Fibroblast of upper back skin (primary cell): Measurements from ENCODE around the gene CASQ2.
A peak's percentile ranks its signal among the peaks of the same experiment; 100 is the strongest.
"Not testable (repeated sequence)": the region's sequence is repeated elsewhere in the genome, so short reads cannot be mapped to it uniquely, and the experiment has no call there.

Experiments used
- DNase-seq: peaks from one replicate; pipeline ENCODE4 v3.0.0-alpha.2; 2013

CASQ2 gene

DNA sequence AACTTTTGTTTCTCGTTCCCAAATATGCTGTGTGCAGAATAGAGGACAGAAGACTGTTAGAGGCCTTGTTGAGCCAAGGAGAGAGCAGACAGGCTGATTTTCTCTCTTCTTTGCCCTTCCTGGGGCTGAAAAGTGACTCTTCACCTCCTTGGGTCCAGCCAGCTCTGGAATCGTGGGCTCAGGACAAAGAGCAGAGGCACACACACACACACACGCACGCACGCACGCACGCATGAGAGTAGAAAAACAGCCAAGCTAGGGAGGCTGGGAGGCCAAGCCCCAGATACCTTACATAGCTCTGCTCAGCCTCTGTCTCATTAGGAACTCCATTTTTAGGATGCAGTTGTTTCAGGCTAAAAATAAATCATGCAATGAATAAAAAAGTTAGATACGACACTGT lies at the start of gene CASQ2:
CASQ2 (minus strand) TSS at position 166 of the 400 bp plus-strand sequence. CDS start 173 bp downstream, outside the sequence.
- no peak for DNase-seq

DNA sequence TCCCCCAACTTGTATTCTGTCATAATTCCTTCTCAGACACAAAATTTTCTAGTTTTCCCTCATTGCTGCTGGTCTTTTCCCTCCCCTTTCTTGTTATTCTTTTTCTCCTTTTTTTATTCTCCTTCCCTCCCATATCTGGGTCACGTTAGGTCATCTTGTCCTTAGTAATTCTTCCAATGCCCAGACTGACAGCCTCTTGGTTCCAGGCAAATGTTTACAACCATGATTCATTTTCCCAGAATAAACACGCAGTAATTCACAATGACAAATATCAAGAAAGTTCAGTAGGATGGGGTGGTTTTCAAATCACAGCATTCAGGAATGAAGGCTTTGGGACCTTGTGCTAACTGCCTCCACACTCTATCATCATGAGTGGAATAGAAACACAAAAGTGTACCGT lies 47.2 kb upstream of the CASQ2 start:
- DNase-seq, result no peak

DNA sequence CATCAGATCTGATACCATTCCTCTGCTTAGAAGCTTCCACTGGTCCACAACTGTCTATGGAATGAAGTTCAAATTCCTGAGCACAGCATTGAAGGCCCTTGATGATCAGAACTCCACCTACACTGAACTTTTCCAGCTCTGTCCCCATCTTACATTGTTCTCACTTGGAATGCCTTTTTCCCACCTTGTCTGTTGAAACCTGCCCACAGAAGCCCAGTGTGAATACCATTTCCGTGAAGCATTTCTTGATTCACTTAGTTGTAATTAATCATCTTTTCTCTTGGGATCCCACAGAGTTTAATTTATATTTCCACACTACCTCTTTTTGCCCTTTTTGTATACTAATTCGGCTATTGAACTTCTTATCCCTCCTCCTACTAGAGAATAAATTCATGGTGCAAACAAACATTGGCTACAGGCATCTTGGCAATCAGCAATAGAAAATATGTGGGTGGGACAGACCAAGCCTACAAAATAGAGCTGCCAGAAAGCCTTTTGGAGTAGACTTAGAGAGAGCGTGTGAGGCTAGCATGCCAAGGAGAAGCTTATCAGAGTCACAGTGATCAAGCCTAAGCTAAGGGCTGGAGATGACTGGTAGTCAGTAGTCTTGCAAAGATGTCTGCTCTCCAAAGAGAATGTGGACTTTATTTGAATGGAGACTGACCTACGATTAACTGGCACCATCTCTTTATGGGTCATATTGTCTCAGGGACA lies 46.3 kb upstream of the CASQ2 start:
- no peak for DNase-seq

DNA sequence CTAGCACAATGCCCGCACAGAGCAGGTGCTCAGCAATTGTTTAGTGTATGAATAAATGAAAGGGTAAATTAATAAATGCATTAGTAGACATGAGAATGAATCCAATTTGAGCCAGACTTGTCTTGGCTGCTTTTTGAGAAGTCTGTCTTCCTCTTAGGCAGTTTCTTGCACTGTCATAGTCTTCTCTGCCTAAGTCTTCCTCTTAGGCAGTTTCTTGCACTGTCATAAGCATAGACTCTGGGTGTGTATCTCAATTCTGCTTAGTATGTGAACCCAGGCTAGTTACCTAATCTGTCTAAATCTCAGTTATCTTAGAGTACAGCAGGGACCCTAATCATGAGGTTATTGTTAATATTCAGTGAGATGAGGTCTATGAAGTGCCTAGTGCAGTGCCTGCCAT lies 45.2 kb upstream of the CASQ2 start:
- no peak for DNase-seq

DNA sequence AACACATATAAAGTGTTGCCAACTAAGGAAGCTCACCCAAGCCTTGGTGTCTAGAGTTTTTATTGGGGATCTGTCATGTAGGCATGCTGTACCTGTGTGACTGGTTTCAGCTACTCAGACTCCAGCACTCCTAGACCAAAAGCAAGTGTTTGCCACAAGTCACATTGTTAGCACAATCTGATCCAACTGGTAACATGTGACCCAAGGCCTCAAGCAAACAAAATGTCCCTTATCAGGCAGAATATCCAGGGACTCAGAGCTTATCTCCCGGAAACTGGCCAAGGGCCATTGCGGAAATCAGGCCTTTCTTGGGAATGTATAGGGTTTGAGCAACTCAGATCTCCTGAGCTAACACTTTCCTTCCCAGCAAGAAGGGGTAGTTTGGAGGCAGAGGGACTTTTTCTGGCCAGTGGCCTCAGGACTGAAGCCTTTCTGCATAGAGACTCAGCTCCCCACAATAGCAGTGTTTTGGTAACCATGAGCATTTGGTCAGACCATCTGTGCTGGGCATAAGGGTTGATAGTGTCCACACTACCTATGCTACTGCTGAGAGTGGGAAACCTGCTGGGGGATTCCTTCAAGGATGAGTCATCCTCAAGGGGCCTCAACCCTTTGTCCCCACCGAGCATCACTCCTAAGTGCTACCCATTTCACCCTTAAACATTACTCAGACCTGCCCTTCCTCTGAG lies 42.8 kb upstream of the CASQ2 start:
- DNase-seq, result no peak

DNA sequence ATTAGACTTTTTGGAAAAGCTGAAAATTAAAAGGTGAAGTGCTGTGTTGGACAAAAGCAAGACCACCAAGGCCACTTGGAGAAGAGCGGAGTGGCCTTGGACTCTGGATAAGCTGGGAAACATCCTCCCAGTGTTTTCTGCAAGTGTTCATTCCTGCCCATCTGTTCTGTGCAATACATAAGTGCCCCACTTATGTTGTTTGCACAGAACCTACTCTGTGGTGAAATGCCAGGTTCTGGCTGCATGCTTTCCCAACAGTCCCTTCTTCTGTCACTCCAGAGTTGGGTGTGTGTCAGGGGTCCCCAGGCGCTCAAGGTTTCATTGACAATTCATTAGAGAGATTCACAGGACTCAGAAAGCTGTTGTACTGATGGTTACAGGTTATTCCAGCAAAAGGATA lies 42.1 kb upstream of the CASQ2 start:
- no peak for DNase-seq

DNA sequence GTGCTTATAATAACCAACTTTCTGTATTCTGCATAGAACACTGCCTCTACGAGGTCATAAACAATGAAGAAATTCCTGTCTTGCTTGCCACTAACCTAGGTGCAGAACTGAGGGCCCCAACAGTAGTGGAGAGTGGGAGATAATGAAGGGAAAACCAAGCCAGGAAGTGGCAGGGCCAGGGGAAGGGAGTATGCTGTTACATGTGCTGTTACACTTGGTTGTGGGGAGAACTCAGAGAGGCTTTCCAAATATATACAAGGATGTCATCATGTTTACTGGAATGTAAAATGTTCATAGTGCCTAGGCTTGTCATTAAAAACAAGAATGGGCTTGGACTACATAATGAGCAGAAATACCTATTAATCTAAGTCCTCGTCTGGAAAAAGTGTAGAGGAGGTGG lies 41.3 kb upstream of the CASQ2 start:
- no peak for DNase-seq

DNA sequence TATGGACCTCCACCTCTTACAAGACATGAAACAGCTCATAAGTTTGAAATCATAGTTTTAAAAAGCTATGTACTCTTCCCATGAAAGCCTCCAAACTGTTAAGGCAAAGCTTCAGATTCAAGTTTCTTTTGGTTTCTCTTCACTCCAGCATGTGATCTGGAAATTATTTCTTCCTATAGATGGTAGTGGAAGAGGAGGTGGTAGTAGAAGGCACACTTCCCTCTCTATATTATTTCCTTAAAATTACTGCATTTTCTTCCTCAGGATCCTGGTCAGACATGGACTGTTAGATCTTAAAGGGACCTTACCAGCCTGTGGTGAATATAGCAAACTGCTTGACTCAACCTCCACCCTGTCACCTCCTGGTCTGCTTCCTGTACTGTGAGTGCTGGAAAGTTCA lies 40.6 kb upstream of the CASQ2 start:
- DNase-seq, result no peak

DNA sequence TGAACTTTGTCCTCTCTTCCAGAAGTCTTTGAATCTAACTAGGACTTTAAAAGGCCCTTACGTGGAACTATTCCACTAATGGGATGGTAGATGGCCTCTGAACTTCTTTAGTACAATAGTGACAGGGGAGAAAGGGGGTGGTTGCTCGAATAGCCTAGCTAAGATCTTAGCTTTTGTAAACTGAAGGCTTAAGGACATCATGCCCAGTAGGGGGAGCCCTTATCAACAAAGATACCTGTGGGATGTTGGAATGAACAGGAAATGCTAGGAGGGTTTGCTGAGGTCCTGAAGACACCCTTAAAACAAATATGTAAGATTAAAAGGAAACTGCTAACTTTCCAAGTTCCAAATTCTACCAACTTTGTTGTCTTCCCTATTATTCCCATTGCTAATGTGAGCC lies 39.2 kb upstream of the CASQ2 start:
- peak; percentile 80 for DNase-seq

DNA sequence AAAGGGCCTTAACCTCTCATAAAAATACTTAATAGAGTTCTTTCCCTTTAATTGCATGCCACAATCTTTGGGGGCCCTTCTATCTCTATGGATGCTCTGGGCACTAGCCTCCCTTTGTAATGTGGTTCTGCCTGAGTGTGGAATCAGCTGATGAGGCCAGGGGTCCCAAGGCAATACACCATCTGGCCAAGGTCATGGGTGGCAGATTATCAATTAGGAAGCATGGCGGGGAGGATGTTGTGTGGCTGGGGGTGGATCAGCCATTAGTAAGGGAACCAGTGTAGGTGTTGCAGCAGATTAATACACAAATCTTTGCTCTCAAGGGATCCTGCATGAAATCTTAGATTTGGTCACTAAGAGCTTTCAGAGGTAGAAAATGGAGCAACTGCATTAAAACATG lies 37.1 kb upstream of the CASQ2 start:
- no peak for DNase-seq

DNA sequence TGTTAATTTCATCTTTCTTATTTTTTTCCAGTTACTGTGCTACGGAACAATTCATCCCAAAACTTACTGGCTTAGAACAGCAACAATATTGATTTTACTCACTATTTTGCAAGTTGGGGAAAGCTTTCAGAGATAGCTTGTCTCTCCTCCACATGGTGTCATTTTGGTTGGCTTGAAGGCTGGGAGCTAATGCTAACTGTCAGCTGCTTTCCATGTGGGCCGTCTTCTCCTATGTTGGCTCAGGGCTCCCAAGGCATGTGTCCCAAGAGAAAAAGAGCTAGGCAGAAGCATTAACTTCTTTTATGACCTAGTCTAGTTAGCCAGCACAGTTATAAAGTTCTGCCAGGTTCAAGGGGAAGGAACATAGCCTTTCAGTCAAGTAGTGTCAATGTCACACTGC lies 33.9 kb upstream of the CASQ2 start:
- DNase-seq, result no peak

DNA sequence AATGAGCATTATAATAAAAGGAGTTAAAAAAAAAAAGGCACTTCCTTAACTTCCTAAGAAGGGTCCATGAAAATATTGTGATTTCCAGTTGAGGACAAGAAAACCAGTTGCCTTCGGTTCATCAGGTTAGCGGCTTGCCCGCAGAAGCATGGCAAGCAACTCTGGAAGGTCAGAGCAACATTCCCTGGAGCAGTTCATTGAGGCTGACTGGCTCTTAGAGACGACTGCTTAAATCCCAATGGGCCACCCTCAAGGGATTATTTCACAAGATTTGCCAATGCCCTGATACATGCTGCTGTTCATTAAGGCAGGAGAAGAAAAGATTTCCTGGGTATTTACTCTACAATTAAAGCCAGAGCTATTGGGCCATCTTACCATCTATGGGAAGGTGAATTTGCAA lies 29.0 kb upstream of the CASQ2 start:
- no peak for DNase-seq

DNA sequence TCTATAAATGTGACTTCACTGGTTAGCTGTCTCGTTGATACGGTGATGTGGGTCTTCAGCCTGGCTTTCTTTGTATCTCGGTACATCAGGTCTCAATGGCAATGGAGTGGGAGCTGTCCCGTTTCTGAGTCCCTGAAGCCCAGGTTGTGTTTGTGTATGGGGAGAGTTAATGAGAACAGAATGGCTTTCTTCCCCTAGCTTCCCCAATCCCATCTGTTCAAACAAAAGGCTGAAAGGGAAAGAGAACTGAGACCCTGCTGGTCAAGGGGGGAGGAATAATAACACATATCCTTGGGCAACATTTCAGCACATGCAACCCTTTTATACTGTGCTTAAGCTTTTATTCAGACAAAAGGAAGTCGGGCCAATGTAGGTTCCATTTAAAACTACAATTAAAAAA lies 28.4 kb upstream of the CASQ2 start:
- no peak for DNase-seq

DNA sequence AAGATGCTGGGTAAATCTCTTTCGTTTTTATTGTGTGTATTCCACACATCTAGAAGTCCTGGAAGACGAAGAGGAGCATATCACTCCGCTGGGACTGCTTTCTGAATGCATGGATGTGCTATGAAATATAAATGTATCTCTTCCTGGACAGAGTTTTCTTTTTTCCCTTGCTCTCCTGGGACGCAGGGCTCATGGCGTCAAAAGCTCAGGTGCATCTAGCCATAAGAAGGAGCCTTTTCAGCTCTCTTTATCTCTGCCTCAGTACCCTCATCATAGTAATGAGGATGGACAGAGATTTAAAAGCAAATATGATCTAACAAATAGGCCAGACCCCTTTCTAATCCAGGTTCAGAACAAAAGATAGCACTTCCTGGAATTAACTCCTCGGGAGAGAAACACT lies 27.5 kb upstream of the CASQ2 start:
- DNase-seq, result no peak

DNA sequence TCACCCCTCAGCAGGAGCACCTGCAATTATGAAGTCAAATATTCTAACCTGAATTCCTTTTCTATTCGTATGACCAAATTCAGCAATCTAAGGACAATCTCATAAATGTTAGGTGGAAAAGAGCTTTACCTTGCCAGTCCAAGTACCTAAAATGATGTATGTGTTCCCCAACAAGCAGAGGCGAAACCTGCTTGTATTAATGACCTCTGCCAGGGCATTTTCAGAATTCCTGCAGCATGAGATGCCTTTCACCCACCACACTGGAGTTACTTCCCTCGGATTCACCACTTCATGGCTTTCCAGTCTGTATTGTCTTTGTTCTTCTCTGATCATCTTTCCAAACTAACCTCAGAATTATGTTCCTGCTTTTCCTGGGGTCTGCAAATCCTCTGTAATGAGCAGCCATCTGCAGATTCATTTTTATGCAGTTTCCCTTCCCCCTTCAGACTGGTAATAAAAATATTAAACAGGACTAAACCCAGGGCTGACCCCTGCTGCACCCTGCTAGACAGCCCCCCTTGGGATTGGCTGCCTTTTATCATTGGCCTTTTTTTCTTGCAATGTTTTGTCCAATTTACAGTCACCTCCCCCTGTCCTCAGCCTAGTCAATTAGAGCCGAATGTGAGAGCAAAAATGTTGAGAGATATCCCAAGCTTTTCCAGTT lies 26.6 kb upstream of the CASQ2 start:
- DNase-seq, result no peak

DNA sequence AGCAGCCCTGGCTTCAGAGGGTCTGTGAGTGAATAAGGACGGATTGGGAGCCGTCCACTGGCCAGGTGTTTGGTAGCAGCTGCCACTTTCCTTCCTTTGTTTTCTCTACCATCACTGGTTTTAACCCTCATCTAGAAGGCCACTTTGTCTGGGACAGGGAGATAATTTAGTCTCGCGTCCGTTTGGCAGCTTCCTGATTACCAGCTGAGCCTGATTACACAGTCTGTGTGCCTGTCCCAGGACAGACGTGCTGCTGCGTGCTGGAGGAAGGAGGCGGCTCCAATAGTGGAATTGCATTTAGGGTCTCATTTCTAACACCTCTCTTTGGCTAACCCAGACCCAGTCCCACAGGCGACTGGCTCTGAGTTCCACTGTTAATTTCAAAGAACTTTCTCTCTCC lies 24.6 kb upstream of the CASQ2 start:
- DNase-seq, result no peak

DNA sequence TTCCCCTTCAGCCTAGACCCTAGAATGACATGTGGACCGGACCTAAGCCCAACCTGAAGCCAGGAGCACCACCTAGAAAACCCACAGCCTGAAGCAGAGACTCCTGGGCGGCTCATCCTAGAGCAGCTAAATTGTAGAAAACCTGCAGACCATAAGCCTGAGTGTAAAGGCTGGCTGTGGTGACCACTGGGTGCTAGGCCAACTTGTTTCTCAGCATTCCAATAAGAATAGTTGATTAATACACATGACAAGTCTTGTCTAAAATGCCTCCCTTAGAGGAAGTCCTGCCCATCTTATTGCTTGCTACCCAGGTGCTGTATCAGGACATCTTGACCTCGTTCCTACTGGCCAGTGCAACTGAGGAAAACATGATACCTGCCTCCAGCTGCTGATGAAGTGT lies 23.3 kb upstream of the CASQ2 start:
- no peak for DNase-seq

DNA sequence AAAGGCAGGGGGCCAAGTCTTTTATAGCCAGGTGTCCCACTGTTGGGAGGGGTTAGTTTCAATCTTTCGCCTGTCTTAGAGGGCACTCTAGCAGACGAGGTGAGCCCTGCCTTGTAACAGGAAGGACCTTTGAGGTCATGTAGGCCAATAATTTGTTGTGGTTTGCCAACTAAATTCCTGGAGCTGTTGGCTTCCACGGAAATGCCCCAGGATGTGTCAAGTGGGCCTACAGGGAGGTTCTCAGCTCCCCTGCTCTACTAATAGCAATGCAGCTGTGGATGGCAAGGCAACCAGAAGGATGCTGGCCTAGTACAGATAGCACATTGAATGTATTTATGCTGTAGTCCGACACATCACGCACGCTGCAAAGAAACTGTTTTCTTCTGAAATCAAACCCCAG lies 22.3 kb upstream of the CASQ2 start:
- no peak for DNase-seq

DNA sequence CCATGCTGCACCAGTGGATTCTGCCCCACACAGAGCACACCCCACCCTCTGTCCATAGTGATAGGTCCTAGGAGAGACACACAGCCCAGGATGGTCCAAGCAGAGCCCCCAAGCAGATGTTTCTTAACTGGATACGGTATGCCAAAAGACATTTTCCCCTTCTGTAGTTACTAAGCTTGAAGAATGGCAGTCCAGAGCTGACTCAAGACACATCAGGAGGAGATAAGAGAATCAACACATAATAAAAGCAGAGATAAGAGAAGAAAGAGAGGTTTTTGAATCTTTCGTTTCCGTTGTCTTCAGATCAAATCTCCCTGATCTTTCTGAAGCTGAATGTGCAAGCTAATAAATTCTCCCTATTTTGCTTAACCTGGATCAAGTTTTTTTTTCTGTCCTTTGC lies 21.8 kb upstream of the CASQ2 start:
- DNase-seq, result no peak

DNA sequence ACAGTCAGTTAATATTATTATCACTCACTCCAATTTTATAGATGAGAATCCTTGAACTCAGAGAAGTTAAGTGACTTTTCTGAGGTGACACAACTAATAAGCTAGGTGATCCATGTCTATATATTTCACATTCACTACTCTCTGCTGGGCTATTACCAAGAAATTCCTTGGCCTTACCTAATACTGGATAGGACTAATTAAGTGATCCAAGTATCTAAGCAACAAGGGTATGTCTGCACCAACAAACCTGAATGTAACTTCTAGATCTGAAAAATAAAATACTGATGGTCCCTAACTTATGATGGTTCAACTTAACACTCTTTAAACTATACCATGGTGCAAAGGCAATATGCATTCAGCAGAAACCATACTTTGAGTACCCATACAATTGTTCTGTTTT lies 14.8 kb upstream of the CASQ2 start:
- DNase-seq, result no peak

DNA sequence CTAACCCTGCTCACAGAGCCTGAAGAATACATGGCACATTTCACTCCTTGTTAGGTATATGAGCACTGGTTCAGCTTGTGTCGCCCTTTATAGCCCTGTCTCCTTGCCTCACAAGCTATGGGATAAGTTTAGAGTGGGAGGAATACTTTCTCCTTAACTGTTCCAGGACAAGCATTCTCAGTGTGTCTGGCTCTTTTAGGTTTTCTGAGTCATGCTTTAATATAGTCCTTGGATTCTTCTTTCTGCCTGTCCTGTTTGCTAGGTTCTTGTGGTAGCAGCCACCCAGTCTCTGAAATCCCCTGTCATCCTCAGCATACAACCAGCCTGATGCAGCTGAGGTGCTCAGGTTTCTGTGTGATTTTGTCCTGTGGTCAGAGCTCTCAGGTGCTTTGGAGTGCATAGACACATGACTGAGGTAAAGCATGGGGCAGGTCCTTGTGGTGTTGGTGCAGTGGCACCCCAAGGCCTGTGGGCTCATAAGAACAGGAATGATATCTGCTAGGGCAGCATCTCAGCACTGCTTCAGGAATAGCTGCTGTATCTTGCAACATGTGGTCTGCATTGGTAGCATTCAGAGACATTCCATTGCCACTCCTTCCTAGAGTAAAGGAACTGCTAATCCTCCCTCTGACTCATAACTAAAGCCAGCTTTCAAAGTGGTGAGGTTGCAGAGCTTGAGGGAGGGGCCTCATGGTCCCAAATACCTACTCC lies 14.2 kb upstream of the CASQ2 start:
- peak; percentile 94 for DNase-seq

DNA sequence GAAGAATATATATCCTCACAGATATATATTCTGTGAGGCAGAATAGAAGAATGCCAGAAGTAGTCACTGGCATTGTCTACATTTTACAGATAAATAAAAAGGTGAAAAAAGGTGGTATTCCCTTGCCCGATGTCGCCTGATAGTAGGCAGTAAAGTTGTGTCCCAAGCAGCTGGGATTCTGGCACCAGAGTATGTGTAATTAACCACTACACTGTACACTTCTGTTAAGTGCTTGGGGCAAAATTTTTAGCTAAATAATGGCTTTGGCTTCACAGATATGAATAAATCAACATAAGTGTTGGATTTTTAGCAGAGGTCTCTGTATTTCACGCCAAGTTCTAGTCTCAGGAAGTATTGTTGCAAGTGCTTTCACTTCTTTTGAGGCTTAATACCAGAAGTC lies 13.3 kb upstream of the CASQ2 start:
- DNase-seq, result no peak

DNA sequence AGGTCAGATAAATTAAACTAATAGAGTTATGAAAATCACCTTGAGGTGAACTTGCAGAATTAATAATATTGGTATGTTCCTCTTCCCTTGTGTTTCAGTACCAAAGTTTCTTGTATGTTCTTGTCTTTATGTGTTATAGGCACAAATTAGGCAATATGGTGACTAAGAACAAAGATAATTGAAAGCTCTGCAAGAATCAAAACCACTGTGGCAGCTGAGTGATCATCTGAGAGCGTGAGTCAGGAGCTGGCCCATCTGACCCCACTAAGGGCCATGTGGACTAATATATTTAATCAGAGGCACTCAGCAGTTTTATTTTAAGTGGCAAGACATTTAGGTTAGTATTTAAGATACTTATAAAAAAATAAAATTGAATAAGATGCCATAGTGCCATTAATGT lies 12.8 kb upstream of the CASQ2 start:
- peak; percentile 76 for DNase-seq

DNA sequence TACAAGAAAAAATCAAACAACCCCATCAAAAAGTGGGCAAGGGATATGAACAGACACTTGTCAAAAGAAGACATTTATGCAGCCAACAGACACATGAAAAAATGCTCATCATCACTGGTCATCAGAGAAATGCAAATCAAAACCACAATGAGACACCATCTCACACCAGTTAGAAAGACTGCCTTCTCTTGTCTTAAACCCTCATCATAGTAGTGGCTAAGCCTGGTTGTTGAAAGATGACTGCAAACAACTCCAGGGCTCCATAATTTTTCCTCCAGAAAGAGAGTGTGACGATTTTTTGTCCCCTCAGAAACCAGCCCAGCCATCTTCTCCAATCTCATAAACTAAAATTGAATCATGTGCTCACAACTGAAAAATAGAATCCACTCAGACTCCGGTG lies 12.1 kb upstream of the CASQ2 start:
- not testable (repeated sequence) for DNase-seq
